GM21367 (cell line): ENCODE results near the gene RABIF.
"Not testable (repeated sequence)": the region's sequence is repeated elsewhere in the genome, so short reads cannot be mapped to it uniquely, and the experiment has no call there.

Experiments
- ATAC-seq: cut with Tn5 transposase; IDR thresholded peaks from one replicate; pipeline ENCODE4 v1.9.1; 2021; ENCODE audit not compliant: unreplicated experiment

The RABIF gene

GRCh38 chr1:202888531-202889360 lies at the start of gene RABIF:
RABIF (minus strand) TSS chr1:202889149; CDS start chr1:202889098, 51 bp downstream.
- peak; percentile 80 for ATAC-seq

- ATAC-seq, result no peak
Measured at GRCh38 chr1:202938287-202938925, 49.5 kb upstream of the RABIF start.

DNA sequence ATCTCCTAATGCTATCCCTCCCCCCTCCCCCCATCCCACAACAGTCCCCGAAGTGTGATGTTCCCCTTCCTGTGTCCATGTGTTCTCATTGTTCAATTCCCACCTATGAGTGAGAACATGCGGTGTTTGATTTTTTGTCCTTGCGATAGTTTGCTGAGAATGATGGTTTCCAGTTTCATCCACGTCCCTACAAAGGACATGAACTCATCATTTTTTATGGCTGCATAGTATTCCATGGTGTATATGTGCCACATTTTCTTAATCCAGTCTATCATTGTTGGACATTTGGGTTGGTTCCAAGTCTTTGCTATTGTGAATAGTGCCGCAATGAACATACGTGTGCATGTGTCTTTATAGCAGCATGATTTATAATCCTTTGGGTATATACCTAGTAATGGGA lies 47.5 kb upstream of the RABIF start:
- not testable (repeated sequence) for ATAC-seq

- no peak for ATAC-seq
Measured at GRCh38 chr1:202935844-202936243, 46.9 kb upstream of the RABIF start.

DNA sequence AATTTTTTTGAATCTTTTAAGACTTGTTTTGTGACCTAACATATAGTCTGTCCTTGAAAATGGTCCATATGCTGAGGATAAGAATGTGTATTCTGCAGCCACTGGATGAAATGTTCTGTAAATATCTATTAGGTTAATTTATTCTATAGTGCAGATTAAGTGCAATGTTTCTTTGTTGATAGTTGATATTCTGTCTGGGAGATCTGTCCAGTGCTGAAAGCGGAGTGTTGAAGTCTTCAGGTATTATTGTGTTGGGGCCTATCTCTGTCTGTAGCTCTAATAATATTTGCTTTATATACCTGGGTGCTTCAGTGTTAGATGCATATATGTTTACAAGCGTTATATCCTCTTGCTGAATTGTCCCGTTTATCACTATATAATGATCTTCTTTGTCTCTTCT lies 45.8 kb upstream of the RABIF start:
- ATAC-seq, result no peak

GRCh38 chr1:202932476-202932875 lies 43.5 kb upstream of the RABIF start:
- no peak for ATAC-seq

- ATAC-seq, result peak; percentile 78
Measured at GRCh38 chr1:202926581-202927491, 37.9 kb upstream of the RABIF start, which contains the start of gene KLHL12. KLHL12 (minus strand) TSS chr1:202927234; CDS start chr1:202925162, 2,072 bp downstream.

- no peak for ATAC-seq
Measured at GRCh38 chr1:202923533-202923932, 34.6 kb upstream of the RABIF start.

DNA sequence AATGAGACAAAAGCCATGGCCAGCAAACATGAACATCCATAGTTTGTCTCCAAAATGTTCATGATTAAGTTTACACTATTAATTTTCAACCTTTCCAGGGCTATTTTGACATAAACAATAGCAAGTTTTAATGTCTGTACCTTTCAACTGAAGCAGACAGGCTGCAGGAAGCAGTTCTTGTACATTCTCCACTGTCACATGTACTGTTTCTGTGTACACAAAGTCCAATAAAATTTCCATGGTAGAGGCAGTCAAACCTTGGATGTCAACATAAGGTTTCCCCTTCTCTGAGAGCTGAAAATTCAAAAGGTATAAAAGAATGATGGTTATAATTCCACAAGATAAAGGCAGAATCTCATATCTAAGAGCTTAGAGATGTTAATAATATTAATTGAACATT lies 30.7 kb upstream of the RABIF start:
- ATAC-seq, result no peak

GRCh38 chr1:202915146-202915545 lies 26.2 kb upstream of the RABIF start:
- no peak for ATAC-seq

DNA sequence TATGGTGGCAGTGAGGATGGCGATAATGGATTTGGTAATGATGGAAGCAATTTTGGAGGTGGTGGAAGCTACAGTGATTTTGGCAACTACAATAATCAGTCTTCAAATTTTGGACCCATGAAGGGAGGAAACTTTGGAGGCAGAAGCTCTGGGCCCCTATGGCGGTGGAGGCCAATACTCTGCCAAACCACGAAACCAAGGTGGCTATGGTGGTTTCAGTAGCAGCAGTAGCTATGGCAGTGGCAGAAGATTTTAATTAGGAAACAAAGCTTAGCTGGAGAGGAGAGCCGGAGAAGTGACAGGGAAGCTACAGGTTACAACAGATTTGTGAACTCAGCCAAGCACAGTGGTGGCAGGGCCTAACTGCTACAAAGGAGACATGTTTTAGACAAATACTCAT lies 23.5 kb upstream of the RABIF start:
- ATAC-seq, result not testable (repeated sequence)

DNA sequence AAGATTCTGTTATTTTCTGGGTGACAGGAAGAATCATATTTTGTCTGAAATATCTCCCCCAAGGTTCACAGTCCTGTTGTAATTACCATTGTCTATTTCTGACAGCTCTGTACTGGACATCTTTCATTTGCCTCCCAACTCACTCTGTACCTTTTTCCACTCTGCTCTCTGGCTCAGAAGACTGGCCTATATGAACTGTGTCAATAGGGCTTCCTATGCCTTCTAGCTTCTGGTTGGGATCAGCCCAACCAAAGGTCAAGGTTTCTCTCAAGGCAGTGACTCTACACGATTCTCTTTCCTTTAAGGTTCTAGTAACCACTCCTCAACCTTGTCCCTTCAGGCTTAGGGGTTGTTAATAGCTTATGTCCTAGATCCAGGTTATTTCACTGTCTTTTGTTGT lies 20.5 kb upstream of the RABIF start:
- no peak for ATAC-seq

DNA sequence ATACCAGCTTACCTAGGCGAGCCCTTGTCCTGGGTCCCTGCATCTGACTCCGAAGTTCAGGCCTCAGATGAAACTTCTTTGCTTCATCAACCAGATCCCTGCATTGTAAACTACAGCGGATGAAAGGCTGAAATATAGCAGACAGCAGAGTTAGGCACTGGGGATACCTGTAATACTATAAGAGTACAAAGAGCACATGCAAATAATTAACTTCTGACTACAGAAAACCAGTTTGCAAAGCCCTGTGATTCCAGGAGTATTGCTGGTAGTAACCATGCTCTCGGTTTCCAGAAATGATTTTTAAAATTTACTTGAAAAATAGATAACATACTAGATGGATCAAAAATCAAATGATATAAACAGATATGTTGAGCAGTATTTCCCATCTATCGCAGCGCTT lies 20.0 kb upstream of the RABIF start:
- no peak for ATAC-seq

DNA sequence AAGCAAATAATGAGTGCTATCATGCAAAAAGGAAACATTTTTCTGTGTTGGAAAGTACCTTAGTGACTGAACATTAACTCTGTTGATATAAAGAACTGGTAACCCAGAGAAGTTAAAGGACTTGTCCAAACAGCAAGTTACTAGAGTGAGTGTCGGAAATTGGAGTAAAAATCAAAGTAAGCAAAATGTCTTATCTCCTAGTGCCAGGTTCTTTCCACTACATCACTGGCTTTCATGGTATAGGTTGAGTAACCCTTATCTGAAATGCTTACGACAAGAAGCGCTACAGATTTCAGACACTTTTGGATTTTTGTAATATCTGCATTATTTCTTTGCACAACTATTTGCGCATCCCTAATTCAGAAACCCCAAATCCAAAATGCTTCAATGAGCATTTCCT lies 16.4 kb upstream of the RABIF start:
- no peak for ATAC-seq

- not testable (repeated sequence) for ATAC-seq
Measured at GRCh38 chr1:202903808-202904207, 14.9 kb upstream of the RABIF start.

- ATAC-seq, result no peak
Measured at GRCh38 chr1:202901555-202901954, 12.6 kb upstream of the RABIF start.

- ATAC-seq, result no peak
Measured at GRCh38 chr1:202892501-202892900, 3.6 kb upstream of the RABIF start.

GRCh38 chr1:202890392-202890791 lies 1.4 kb upstream of the RABIF start:
- no peak for ATAC-seq

DNA sequence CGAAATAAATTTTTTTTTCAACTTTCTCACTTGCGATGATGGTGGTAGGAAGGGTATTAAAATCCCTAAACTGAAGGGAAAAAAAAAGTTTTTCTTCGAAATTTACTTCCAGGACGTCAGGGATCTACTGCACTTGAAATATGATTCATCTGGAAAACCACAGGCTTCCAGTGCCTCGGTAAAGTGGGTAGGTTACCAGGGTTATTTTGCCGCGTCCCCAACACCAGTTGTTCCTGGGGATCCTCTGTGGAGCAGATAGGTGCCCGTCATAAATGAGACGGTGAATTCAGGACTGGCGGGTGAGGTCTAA lies 773 bp downstream of the RABIF start:
- ATAC-seq, result no peak

DNA sequence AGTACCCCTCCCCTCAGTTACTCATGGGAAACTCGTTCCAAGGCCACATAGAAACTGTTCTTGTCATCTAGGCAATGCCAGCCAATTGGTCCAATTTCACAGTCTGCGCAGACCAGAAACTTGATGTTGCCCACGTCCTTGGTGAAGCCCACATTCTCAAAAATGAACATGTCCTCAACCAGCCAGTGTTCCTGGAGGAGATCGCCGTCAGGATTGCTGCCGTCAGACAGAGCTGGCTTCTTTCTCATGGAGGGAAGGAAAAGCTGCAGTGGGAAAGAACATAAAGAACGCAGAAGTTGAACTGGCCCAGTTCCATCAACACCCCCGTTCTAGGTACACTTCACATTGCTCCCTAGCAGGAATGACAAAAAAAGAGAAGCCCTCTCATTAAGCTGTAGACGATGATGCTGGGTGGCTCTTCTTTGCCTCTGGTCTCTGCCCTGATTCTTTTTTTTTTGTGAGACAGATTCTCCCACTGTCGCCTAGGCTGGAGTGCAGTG lies 7.9 kb downstream of the RABIF start:
- ATAC-seq, result no peak

- ATAC-seq, result no peak
Measured at GRCh38 chr1:202880062-202880461, 8.9 kb downstream of the RABIF start.
